Erythroblast (primary cell): Measurements from ENCODE around the gene FAM117A.

Source experiments
- GATA1 ChIP-seq: IDR thresholded peaks from 2 replicates; pipeline ENCODE4 v1.6.1; 2011; ENCODE audit warnings: low read depth, mild to moderate bottlenecking, control low read depth, low read length, moderate library complexity
- POLR2A ChIP-seq: IDR thresholded peaks from 2 replicates; pipeline ENCODE4 v1.6.1; 2011; ENCODE audit warnings: mild to moderate bottlenecking, low read length

DNA sequence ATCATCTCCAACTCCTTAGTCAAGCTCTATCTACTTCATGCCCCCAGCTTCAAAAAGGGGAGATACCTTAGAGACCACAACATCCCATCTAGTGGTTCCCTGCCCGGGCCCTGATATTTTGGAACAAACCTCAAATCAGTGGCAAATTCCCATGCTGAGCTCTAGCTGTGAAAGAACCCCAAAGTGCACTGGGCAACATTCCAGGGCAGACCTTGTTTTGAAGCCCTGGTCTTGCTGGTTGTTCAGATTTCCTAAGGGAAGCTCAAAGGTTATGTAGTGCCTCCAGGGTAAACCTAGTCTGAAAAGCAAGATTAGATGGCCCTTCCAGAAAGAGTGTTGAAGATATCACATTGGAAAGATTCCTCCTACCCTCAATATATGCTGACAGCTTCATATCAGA, 16.3 kb downstream of the FAM117A start:
- TF ChIP-seq POLR2A (no peak), GATA1 (no peak)
